Osteocyte (in vitro differentiated cells): ENCODE data around the gene PI4KA. TPM values are rescaled to one million over a fixed set of nuclear protein-coding genes. Genes with fewer than 3 reads are reported as not detected.

Experiments used
- DNase-seq: peaks from one replicate; pipeline ENCODE4 v3.0.0; 2021; ENCODE audit warnings: mixed read lengths; ENCODE audit not compliant: unreplicated experiment; ENCODE audit errors: extremely low spot score
- H3K27ac Mint-ChIP-seq: one replicate; pipeline ENCODE4 v1.8.0; 2021; ENCODE audit warnings: mild to moderate bottlenecking, mixed read lengths; ENCODE audit not compliant: unreplicated experiment
- H3K27me3 Mint-ChIP-seq: one replicate; pipeline ENCODE4 v1.8.0; 2021; ENCODE audit warnings: mixed read lengths; ENCODE audit not compliant: unreplicated experiment
- H3K36me3 Mint-ChIP-seq: one replicate; pipeline ENCODE4 v1.8.0; 2021; ENCODE audit warnings: mixed read lengths; ENCODE audit not compliant: unreplicated experiment
- H3K4me1 Mint-ChIP-seq: one replicate; pipeline ENCODE4 v1.8.0; 2021; ENCODE audit warnings: mixed read lengths; ENCODE audit not compliant: unreplicated experiment
- H3K4me3 Mint-ChIP-seq: one replicate; pipeline ENCODE4 v1.8.0; 2021; ENCODE audit warnings: mild to moderate bottlenecking, moderate library complexity, mixed read lengths; ENCODE audit not compliant: unreplicated experiment
- H3K9me3 Mint-ChIP-seq: one replicate; pipeline ENCODE4 v1.8.0; 2021; ENCODE audit warnings: mixed read lengths; ENCODE audit not compliant: unreplicated experiment
- total RNA-seq: library from RNA; stranded (reverse); gene quantifications from 2 replicates; pipeline ENCODE4 v1.2.1, GENCODE V29; 2021
- TF ChIP-seq, protein P1 (sequence below): fragments of 200-600 bp; sonication (generic); IDR thresholded peaks from 2 replicates; pipeline ENCODE4 v1.5.0; 2021; ENCODE audit warnings: antibody characterized with exemption, mild to moderate bottlenecking, moderate library complexity

PI4KA gene
- total RNA-seq, 1 donor from 2014 or later: 108 TPM

DNA sequence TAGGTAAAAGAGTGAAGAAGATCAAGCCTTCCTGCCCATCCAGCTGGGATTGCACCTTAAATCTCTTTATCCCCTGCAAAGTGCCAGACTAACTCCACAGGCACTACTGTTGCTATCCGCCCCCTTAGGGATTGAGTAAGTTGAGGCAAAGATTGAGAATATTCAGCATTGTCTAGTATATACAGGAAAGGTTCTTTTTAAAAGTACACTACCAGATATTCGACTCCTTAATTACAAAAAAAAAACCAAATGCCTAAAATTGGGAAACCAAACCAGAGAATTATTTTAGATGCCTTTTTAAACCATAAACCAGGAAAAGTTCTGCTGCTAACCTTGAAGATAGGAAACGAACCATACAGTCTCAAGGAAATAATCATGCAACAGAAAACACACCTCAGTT is 73.2 kb downstream of the PI4KA start:
- no peak overlapping the region for H3K27ac Mint-ChIP-seq
- H3K27me3 Mint-ChIP-seq: no peaks in the 10 kb centered on the region
- no peaks in the 10 kb centered on the region for H3K9me3 Mint-ChIP-seq
- TF ChIP-seq, protein P1, sequence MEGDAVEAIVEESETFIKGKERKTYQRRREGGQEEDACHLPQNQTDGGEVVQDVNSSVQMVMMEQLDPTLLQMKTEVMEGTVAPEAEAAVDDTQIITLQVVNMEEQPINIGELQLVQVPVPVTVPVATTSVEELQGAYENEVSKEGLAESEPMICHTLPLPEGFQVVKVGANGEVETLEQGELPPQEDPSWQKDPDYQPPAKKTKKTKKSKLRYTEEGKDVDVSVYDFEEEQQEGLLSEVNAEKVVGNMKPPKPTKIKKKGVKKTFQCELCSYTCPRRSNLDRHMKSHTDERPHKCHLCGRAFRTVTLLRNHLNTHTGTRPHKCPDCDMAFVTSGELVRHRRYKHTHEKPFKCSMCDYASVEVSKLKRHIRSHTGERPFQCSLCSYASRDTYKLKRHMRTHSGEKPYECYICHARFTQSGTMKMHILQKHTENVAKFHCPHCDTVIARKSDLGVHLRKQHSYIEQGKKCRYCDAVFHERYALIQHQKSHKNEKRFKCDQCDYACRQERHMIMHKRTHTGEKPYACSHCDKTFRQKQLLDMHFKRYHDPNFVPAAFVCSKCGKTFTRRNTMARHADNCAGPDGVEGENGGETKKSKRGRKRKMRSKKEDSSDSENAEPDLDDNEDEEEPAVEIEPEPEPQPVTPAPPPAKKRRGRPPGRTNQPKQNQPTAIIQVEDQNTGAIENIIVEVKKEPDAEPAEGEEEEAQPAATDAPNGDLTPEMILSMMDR: no peak
- H3K36me3 Mint-ChIP-seq: peaks cover 10% of the 10 kb centered on the region
- DNase-seq: no peak
- no peak overlapping the region for H3K4me3 Mint-ChIP-seq
- H3K4me1 Mint-ChIP-seq: peaks cover 3% of the 10 kb centered on the region

DNA sequence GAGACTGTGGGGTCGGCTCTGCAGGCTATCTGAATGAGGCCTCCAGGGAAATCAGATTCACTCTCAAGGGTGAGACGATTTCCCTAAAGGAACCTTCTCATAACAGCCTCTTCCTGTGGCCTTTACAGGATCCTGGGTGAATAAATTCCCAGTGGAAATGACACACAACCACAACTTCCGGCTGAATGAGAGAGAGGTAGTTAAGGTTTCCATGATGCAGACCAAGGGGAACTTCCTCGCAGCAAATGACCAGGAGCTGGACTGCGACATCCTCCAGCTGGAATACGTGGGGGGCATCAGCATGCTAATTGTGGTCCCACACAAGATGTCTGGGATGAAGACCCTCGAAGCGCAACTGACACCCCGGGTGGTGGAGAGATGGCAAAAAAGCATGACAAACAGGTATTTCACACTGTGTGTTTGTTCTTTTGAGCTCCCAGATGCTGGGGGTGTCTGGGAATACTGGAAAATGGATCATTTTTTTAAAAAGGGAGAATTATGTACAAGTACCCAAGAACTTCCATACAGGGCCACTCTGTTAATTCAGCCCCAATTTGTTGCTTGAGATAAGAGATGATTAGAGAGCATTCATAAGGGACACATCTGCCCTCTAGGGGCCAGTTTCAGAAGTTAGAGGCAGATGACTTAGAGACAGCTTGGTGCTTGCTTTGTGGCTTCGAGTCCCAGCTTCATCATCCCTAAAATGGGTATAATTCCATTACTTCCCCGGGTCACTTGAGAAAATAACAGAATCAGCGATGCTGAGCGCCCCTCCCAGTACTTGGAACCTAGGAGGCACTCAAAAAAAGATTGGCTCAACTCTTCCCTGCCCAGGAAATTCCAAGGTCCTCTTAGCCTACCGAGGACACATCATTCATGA is 74.5 kb downstream of the PI4KA start:
- TF ChIP-seq, protein P1: peak; percentile 72
- Mint-ChIP-seq H3K36me3 (peaks cover 13% of the 10 kb centered on the region), H3K27me3 (no peaks in the 10 kb centered on the region), H3K4me1 (peaks cover 3% of the 10 kb centered on the region), H3K4me3 (no peak overlapping the region), H3K9me3 (no peaks in the 10 kb centered on the region), H3K27ac (peak overlapping the region; percentile 23)
- no peak for DNase-seq

DNA sequence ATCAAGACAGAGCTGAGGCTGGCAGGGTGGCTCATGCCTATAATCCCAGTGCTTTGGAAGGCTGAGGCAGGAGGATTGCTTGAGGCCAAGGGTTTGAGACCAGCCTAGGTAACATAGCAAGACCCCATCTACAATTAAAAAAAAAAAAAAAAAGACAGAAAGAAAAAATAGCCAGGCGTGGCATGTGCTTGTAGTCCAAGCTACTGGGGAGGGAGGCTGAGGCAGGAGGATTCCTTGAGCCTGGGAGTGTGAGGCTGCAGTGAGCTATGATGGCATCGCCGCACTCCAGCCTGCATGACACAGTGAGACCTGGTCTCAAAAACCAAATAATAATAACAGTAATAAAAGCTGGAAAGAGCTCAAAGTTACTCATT is 75.3 kb downstream of the PI4KA start:
- Mint-ChIP-seq H3K36me3 (peaks cover 13% of the 10 kb centered on the region), H3K9me3 (no peaks in the 10 kb centered on the region), H3K4me3 (no peak overlapping the region), H3K4me1 (peaks cover 3% of the 10 kb centered on the region), H3K27ac (no peak overlapping the region), H3K27me3 (no peaks in the 10 kb centered on the region)
- TF ChIP-seq, protein P1: no peak
- no peak for DNase-seq

DNA sequence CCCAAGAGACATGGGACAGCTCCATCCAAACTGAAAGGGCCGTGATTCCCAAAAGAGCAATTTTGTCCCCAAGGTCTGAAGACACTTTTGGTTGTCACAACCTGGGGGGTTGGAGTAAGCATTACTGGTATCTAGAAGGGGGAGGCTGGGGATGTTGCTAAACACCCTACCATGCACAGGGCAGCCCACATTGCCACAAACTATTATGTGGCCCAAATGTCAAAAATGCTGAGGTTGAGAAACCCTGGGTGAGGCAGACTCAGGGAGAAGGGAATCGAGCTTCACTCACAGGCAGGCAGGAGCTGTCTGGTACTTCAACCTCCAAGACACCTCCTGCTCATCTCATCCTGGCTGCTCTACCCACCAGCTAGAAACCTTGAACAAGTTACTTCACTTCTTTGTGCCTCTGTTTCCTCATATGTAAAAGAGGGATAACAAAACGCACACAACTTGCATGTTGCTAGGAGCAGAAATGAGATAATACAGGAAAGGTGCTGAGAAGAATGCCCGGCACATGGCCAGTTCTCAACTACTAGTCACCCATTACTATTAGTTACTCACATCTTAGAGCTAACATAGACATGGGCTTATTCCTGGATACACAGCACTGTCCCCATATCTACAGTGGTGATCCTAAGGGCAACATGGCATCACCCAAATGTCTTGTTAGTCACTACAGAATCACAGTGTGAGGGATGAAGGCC is 75.9 kb downstream of the PI4KA start:
- Mint-ChIP-seq H3K36me3 (peaks cover 14% of the 10 kb centered on the region), H3K4me3 (no peak overlapping the region), H3K27me3 (no peaks in the 10 kb centered on the region), H3K27ac (no peak overlapping the region), H3K4me1 (peaks cover 3% of the 10 kb centered on the region), H3K9me3 (no peaks in the 10 kb centered on the region)
- TF ChIP-seq, protein P1: no peak
- DNase-seq: no peak

DNA sequence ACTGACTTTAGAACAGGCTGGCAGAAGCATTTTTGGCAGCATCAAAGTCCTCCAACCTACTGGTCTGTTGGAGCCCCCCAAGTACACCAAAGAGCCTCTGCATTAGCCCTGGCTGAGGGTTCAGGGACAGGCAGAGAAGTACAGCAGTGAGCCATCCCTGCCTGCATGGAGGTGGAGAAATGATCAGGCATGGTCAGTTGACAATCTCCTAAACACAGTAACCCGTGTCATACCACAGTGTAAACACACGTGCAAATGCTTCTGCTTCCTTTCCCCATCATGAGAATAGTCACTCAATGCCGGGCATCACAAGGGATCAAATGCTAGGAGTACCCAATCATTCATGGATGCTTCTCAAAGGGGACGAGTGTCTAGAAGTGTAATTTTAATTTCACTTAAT is 76.5 kb downstream of the PI4KA start:
- Mint-ChIP-seq H3K4me1 (peaks cover 3% of the 10 kb centered on the region), H3K27ac (no peak overlapping the region), H3K4me3 (no peak overlapping the region), H3K27me3 (no peaks in the 10 kb centered on the region), H3K9me3 (no peaks in the 10 kb centered on the region), H3K36me3 (peaks cover 14% of the 10 kb centered on the region)
- TF ChIP-seq, protein P1: no peak
- no peak for DNase-seq
